HK-2 (cell line): ENCODE data around the gene KRT16.
"Not testable (repeated sequence)": the region's sequence is repeated elsewhere in the genome, so short reads cannot be mapped to it uniquely, and the experiment has no call there.

Source experiments
- DNase-seq: peaks from one replicate; pipeline ENCODE4 v3.0.0-alpha.2; 2018; ENCODE audit not compliant: unreplicated experiment

The KRT16 gene

DNA sequence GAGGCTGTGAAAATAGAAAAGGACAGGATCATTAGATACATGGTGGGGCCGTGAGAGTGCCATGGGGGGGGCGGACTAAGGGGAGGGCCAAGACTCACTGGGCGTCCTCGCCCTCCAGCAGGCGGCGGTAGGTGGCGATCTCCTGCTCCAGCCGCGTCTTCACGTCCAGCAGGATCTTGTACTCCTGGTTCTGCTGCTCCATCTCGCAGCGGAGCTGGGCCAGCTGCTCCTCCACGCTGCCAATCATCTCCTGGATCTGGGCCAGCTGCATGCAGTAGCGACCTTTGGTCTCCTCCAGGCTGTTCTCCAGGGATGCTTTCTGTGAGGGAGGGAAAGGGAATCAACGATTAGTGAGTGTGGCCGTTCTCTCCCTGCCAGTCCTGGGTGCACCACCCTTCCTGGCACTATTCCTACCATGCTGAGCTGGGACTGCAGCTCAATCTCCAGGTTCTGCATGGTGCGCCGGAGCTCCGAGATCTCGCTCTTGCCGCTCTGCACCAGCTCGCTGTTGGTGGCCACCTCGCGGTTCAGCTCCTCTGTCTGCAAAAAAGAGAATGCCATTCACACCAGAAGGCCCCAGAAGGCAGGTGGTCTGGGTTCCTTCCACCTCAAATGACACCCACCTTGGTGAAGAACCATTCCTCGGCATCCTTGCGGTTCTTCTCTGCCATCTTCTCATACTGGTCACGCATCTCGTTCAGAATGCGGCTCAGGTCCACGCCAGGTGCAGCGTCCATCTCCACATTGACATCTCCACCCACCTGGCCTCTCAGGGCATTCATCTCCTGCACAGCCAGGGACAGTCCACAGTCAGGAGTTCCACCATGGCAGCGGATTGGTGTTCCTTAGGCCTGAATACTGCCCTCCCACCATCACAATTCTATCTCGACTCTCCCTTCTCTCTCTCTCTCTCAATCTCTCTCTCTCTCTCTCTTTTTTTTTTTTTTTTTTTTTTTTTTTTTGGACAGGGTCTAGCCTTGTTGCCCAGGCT, 29.1 kb downstream of the KRT16 start:
- DNase-seq: no peak

DNA sequence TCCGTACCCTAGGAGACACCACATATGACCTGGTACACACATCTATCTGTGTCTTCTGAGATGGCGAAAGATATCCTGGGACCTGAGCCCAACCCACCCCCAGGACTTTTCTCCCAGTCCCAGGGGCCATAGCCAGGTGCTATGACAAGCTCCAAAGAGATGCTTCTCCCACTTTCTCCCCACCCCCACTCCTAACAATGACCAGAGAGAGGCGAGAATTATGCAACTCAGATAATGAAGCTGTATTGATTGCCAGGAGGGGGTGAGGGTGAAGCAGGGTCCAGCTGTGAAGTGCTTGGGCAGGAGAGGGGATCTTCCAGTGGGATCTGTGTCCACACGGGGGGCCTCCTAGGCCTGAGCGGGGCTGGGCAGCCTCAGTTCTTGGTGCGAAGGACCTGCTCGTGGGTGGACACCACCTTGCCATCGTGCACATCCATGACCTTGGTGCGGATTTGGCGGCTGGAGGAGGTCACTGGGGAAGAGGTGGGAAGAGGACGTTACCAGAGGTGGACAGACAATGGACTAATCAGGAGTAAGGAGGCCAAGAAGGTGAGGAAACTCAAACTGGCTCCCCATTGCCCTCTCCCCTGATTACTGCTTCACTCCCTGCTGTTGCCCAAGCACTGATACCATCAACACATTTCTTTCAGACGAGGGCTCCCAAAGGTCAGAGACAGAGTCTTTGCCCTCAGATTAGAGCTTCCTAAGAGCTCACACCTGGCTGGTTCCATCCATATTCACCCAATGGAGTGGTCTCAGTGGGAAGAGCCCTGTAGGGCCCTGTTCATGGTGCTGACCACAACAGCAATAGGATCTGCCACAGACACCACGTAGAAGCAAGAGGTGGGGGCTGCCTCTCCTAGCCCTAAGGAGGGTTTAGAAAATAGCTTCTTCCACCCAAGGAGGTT, 30.3 kb downstream of the KRT16 start:
- not testable (repeated sequence) for DNase-seq

DNA sequence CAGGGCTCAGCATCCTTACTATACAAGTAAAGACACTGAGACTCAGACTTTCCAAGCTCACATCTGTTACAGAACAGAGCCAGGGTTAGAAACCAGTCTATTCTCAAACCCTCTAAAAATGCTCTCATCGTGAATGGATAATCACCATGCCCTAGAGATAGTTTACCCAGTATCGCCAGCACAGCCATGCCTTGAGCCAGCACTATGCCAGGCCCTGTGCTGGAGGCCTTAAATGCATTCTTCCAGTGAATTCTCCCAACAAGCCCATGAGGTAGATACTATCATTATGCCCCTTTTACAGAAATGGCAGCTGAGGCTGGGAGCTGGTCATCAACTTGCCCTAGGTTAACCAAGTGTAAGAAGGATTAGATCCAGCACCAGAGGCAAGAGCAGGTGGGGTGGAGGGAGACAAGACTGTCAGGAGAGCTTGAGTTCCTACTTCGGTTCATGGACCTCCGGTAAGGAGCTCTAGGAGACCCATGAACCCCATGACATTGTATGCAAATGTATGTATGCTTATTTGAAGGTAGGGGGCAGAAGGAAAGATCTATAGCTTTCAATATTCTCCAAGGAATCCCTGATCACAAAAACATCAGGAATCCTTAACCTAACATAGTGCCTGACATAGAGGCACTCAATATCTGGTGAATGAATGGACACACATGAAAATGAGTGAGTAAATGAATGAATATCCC, 31.1 kb downstream of the KRT16 start:
- no peak for DNase-seq

DNA sequence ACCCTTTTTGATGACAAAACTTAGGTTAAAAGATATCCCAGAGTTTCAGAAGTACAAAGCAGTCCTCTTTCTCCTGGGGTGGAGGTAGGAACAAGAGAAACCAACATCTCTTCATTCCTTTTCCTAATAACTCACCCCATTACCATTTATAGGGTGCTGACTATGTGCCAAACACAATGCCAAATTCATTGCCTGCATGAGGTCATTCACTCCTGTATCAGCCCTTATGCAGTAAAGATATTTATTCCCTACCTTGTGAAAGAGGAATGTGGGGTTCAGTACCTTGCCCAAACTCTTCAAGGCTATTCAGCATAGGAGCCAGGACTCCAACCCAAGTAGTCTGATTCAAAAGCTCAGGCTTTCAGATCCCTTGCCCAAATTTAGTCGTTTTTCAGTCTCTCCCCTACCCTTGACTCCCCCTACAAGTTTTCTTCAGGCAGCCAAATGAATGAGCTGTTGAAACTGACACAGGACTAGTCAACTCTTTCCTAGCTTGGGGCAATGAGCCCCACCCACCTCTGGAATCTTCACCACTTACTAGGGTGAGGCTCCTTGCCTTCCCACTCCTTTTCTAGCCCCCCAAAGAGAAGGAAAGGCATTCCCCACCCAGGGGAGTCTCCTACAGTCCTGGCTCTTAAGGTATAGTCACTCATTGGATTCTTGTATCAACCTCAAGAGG, 31.7 kb downstream of the KRT16 start:
- DNase-seq: no peak

DNA sequence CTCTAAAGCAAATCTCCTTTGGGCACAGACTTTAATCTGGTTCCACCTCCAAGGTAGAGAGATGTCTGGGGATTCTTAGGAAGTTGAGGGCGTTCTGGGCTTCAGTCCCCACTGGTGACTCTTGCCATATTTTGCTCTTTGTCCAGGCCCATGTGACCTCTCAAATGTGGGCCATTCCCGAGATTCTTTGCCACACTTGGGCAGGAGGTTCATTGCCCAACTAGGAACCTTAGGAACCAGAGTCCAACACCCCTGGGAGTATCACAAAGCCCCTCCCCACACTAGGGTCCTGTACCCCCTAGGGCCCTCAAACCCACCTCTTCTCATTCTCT, 32.4 kb downstream of the KRT16 start:
- DNase-seq: no peak

DNA sequence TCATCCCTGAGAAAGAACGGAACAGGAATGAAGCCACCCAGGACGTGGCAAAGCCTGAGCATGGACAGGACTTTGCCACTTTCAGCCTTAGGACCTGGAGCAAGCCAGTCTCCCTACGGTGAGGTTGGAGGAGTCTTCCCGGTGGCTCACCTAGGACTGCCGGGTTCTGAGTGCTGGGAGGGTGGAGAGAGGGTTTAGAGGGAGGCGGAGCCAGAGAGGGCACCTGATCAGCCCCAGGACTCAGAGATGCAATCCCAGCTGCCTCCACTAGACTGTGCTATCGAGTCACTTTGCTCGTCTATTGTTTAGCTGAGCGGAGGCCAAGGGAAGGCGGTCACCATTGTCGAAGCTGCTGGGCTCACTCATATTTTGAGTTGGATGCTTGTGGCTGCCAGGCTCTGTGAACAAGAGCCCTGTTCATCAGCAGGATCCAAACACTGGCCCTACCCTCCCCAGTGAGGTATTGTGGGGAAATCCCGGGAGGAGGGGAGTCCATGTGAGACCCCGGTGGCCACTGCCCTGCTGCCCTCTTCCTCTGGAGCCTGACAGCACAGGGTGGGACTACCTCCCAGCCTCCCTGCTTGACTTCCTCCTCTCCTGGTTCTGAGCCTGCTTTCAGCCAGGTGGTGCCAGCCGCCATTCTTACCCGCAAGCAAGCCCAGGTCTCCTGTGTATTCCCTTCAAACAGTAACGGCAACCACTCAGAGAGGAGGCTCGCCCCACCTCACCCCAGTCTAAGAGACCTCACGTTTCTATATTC, 32.9 kb downstream of the KRT16 start:
- DNase-seq: peak; percentile 87

DNA sequence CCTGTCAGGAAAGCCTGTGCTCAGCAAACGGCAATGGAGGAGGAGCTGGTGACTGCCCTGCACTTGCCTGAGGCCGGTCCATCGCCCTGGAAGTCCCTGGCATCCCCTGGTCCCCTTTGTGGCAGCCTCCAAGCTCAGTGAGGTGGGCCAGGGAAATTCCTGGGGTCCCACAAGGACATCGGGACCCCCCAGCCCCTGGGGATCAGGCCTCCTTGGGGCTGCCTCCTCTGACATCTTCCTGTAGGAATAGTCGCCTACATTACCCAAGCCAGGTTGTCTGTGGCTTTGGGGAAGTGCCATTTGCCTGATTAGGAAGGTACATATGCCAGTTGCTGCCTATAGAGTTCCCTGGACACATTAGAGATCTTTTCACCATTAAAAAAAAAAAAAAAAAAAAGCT, 33.6 kb downstream of the KRT16 start:
- no peak for DNase-seq

DNA sequence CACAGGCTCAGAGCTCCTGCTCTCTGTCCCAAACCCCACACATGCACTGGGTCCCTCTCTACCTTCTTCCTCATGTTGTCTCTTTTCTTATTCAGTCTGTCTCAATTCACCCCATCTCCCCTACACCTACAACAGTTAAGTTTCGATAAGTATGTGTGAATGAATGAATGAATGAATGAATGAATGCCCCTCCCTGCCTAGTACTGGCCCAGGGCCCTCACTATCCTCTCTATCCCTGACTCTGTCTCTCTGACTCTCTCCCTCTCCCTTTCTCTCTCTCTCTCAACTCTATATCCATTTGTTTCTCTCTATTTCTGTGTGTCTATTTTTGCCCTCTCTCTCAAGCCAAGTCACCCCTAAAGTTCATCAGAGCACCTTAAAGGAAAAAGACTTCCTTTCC, 34.0 kb downstream of the KRT16 start:
- DNase-seq: no peak

DNA sequence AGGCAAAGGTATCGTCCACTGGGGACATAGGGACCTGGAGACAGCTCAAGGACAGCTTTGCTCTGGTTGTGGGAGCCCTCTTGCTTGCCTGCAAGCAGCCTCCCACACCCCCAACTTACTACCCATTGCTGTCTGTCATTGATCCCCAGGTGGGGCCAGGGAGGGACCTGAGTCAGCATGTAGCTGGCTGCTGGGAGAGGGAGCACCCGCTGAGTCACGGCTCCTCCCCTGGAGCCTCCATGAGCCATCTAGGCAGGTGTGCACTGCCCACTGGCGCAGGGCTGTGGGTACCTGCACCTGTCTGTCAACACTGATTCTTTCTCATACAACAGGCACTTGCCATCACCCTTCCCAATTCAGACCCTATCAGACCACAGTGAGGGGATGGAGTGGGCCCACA, 35.8 kb downstream of the KRT16 start:
- DNase-seq: not testable (repeated sequence)

DNA sequence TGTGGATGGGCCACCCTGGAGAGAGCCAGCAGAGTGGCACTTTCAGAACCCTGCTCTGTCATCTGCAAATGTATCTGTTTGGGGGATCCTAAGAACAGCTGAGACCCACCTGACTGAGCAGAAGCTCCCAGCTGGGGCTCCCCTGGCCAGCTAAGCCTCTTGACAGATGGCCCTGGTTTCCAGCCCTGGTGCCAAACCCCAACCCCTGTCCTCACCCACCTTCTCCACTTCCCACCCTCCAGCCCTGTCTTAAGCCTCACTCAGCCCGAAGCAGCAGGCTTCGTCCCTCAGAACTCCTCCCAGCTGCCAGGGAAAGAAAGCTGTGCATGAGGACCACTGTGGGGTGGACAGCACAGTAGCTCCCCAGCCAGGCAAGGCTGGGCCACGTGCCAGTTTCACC, 37.2 kb downstream of the KRT16 start:
- no peak for DNase-seq

DNA sequence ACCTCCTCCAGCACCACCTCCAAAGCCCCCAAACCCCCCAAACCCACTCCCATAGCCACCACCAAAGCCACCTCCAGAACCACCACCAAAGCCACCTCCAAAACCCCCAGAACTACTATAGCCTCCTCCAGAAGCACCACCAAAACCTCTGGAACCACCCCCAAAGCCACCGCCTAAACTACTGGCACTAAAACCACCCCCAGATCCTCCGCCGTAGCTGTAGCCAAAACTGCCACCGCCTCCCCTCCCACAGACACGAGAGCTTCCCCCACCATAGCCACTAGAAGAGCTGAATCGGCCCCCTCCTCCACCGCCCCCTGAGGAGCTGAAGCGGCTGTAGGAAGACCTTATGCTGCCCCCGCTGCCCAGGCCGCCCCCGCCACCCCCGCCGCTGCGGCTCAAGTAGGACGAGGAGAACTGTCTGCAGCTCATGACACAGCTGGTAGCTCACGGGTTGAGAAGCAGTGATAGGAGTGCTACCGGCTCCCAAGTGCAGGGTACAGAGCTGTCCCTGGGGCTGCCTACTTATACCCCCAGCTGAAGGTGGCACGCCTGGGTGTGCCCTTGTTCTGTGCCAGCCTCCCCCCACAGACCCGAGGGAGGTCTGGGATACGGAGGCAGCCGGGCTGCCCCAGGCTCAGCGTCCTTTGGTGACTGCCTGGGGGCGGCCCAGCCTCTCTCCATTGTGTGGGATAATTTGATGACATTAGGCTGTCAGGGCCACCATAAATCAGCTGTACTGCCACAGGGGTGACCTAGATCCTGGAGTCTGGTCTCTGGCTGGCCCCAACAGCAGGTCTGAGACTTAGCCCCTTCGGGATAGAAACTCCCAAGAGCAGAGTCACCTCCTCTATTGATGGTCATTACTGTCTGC, 40.8 kb downstream of the KRT16 start, which contains the start of gene KRT9:
Gene KRT9 (minus strand): TSS at position 499 of the 874 bp plus-strand sequence. CDS start 67 bp downstream, at position 432.
- DNase-seq: no peak

DNA sequence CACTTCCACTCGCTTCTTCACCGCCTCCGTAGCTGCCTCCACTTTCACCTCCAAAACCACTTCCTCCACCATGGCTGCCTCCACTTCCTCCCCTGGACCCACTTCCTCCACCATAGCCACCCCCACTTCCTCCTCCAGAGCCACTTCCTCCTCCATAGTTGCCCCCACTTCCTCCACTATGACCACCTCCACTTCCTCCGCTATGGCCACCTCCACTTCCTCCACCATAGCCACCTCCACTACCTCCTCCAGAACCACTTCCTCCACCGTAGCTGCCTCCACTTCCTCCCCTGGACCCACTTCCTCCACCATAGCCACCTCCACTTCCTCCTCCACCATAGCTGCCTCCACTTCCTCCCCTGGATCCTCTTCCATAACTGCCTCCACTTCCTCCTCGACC, 45.2 kb downstream of the KRT16 start:
- no peak for DNase-seq

DNA sequence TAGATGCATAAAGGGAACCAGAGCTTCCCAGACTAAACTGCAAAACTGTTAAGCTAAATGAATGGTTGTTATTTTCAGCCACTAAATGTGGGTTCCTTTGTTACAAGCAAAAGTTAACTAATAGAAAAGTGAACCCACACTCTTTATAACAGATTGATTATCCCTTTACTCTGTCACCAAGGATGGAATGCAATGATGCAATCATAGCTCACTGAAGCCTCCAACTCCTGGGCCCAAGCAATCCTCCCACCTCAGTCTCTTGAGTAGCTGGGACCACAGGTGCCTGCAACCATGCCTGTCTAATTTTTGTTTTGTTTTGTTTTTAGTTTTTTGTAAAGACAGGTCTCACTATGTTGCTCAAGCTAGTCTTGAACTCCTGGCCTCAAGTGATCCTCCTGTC, 47.2 kb downstream of the KRT16 start:
- DNase-seq: no peak

DNA sequence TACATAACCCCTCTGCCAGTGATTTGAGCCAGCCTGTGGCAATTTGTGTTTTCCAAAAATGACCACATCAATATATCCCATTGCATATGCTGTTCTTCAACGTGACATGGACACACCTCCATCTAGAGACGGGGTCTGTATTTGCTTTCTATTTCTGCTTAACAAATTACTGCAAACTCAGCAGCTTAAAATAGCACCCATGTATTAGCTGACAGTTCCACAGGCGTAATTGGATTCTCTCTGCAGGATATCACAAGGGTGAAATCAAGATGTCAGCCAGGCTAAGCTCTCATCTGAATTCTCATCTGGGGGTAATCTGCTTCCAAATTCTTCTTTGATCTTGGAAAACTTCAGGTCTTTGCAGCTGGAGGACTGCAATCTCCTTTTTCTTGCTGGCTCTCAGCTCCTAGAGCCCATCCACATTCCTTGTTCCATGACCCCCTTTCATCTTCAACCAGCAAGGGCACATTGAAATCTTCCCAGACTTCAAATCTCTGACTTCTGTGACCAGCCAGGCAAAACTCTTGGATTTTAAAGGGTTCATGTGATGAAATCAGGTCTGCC, 48.9 kb downstream of the KRT16 start:
- no peak for DNase-seq

DNA sequence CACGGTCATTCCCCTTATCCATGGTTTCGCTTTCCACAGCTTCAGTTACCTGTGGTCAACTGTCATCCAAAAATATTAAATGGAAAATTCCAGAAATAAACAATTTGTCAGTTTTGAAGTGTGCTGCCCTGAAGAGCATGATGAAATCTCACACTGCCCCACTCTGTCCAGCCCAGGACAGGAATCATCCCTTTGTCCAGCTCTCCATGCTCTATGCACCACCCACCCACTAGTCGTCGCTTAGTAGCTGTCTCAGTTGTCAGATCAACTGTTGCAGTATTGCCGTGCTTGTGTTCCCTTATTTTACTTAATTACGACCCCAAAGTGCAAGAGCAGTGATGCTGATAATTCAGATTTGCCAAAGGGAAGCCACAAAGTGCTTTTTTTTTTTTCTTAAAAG, 51.0 kb downstream of the KRT16 start:
- DNase-seq: no peak
